OCI-LY3 (cell line): Measurements from ENCODE around the gene CHID1.

ENCODE experiments used
- EZH2phosphoT487 ChIP-seq: fragments of 200-600 bp; shearing (Covaris generic); IDR thresholded peaks from 2 replicates; pipeline ENCODE4 v1.6.1; 2018; ENCODE audit warnings: antibody characterized with exemption, mixed run types, low read depth
- TF ChIP-seq, protein P1 (sequence below): fragments of 200-600, 300-600 bp; sonication (generic); IDR thresholded peaks from 2 replicates; pipeline ENCODE4 v1.5.1; 2014; ENCODE audit warnings: antibody characterized with exemption, low read length, low read depth

GRCh38 chr11:898540-899190, 11.9 kb downstream of the CHID1 start:
- TF ChIP-seq, protein P1, sequence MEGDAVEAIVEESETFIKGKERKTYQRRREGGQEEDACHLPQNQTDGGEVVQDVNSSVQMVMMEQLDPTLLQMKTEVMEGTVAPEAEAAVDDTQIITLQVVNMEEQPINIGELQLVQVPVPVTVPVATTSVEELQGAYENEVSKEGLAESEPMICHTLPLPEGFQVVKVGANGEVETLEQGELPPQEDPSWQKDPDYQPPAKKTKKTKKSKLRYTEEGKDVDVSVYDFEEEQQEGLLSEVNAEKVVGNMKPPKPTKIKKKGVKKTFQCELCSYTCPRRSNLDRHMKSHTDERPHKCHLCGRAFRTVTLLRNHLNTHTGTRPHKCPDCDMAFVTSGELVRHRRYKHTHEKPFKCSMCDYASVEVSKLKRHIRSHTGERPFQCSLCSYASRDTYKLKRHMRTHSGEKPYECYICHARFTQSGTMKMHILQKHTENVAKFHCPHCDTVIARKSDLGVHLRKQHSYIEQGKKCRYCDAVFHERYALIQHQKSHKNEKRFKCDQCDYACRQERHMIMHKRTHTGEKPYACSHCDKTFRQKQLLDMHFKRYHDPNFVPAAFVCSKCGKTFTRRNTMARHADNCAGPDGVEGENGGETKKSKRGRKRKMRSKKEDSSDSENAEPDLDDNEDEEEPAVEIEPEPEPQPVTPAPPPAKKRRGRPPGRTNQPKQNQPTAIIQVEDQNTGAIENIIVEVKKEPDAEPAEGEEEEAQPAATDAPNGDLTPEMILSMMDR, result no peak
- no peak for TF ChIP-seq EZH2phosphoT487
